WERI-Rb-1 (cell line): Measurements from ENCODE around the gene MRPS27.
A peak's percentile ranks its signal among the peaks of the same experiment; 100 is the strongest.

ENCODE experiments used
- DNase-seq: peaks from one replicate; pipeline ENCODE4 v3.0.0-alpha.2; 2020
- H3K27ac ChIP-seq: fragments of 250-450 bp; sonication (Bioruptor Pico); 2 replicates; pipeline ENCODE4 v1.5.1; 2020; ENCODE audit warnings: mild to moderate bottlenecking, moderate library complexity
- H3K27me3 ChIP-seq: fragments of 250-450 bp; sonication (Bioruptor Pico); 2 replicates; pipeline ENCODE4 v1.5.1; 2021; ENCODE audit warnings: mild to moderate bottlenecking, low read depth, moderate library complexity; ENCODE audit not compliant: insufficient read depth, severe bottlenecking
- H3K36me3 ChIP-seq: fragments of 250-450 bp; sonication (Bioruptor Pico); 2 replicates; pipeline ENCODE4 v1.5.1; 2020; ENCODE audit warnings: mild to moderate bottlenecking, moderate library complexity
- H3K4me3 ChIP-seq: 2 replicates; pipeline ENCODE4 v1.5.1; 2011; ENCODE audit warnings: low read depth, mild to moderate bottlenecking, control low read depth, low read length
- H3K9me3 ChIP-seq: fragments of 250-450 bp; sonication (Bioruptor Pico); 2 replicates; pipeline ENCODE4 v1.5.1; 2021; ENCODE audit warnings: mild to moderate bottlenecking, moderate library complexity; ENCODE audit not compliant: severe bottlenecking
- CTCF ChIP-seq: IDR thresholded peaks from 2 replicates; pipeline ENCODE4 v1.5.1; 2011; ENCODE audit warnings: low read depth, mild to moderate bottlenecking, control low read depth, inconsistent platforms, low read length

The MRPS27 gene

DNA sequence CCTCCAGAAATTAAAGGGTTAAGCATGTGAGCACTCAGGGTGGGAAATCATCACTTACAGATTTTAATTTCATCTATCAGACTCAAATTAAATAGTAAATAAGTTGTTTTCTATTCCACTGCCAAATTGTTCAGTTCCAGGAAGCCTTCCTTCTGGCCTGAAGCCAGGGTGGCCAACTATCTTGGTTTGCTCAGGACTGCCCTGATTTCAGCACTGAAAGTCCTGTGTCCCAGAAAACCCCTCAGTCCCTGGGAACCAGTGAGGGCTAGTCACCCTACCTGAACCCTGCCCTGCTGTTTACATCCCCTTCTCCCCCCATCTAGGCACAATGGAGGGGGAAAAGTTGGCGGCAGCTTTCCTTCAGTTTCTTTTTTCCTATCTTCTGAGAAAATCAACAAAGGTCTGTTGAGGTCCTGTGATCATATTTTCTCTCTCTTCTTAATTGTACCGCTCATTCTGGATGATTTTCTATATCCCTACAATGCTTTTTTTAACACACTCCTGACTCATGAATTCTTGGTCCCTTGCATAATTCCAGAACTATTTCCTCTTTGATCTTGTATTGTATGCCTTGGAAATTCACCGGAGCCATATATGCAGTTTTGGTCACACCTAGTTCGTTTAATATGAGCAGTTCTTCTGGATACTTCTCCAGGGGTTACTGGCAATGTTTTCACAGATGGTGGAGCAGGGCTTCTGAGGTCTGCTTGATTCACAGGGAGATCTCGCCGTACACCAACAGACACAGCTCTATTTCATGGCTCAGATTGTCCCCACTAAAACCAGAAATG lies 109.0 kb downstream of the MRPS27 start:
- H3K27ac ChIP-seq: 0 out of 2 replicates have a peak overlapping the region, but pooled peaks have one; percentile 23
- H3K4me3 ChIP-seq: no peak overlapping the region
- H3K27me3 ChIP-seq: no peaks in the 10 kb centered on the region
- no peak for DNase-seq
- peaks cover 30% of the 10 kb centered on the region for H3K36me3 ChIP-seq
- H3K9me3 ChIP-seq: peaks cover 3% of the 10 kb centered on the region
- no peak for TF ChIP-seq CTCF

- Histone ChIP-seq H3K36me3 (peaks cover 47% of the 10 kb centered on the region), H3K27ac (no peak overlapping the region; the same call in 1 of the 2 replicates)
Measured at GRCh38 chr5:72209147-72210115, 110.6 kb downstream of the MRPS27 start.

DNA sequence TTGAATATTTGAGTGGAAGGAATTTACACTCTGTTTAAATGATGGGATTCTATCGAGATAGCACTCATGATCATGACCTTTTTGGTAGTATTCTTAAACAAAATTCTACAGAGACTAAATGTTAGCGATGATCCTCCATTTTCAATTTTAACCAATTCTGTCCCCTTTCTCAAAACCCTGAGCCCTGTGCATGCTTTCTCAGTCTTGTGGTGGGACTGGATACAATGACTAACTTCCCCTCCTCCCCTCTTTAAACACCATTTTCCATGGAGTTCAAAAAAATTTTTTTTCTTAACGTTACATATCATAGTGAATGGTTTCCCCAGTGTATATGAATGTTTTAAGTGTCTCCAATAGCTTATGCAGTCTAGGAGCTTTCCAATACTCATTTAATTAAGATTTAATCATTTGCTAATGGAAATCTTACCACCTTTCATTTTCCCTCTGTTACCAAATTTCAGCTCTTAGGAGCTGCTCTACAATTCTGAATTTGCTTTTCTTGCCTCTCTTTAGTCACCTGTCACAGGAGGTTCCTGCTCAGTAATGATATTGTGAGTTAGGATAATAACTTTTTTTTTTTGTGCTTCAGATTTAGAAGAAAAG lies 111.6 kb downstream of the MRPS27 start:
- peaks cover 57% of the 10 kb centered on the region for H3K36me3 ChIP-seq
- H3K27ac ChIP-seq: no peak overlapping the region
- DNase-seq: no peak
- TF ChIP-seq CTCF: no peak
- H3K9me3 ChIP-seq: peaks cover 3% of the 10 kb centered on the region
- H3K27me3 ChIP-seq: no peaks in the 10 kb centered on the region
- H3K4me3 ChIP-seq: no peak overlapping the region

More at GRCh38 chr5:72209147-72210115, 110.6 kb downstream of the MRPS27 start:
- Histone ChIP-seq H3K9me3 (peaks cover 3% of the 10 kb centered on the region), H3K4me3 (no peak overlapping the region), H3K27me3 (no peaks in the 10 kb centered on the region)
- DNase-seq: no peak
- no peak for TF ChIP-seq CTCF

DNA sequence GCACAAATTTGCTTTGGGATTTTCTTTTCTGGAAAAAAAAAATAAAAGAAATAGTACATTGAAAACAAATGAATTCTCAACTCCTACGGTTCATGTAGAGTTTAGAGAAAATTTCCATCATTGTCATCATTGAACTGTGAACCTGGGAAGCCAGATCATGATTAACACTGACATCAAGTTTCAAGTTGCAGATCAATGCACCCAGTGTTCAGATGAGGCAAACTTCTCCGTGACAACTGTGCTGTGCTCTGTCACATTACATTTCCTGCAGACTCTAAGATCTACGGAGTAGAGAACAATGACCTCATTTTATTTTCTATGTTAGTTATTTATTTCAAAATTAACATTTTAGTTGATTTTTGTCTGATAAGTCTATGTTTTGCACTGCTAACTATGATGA lies 113.0 kb downstream of the MRPS27 start:
- Histone ChIP-seq H3K4me3 (no peak overlapping the region), H3K27me3 (no peaks in the 10 kb centered on the region), H3K9me3 (no peaks in the 10 kb centered on the region), H3K27ac (no peak overlapping the region), H3K36me3 (peaks cover 68% of the 10 kb centered on the region)
- no peak for TF ChIP-seq CTCF
- no peak for DNase-seq

DNA sequence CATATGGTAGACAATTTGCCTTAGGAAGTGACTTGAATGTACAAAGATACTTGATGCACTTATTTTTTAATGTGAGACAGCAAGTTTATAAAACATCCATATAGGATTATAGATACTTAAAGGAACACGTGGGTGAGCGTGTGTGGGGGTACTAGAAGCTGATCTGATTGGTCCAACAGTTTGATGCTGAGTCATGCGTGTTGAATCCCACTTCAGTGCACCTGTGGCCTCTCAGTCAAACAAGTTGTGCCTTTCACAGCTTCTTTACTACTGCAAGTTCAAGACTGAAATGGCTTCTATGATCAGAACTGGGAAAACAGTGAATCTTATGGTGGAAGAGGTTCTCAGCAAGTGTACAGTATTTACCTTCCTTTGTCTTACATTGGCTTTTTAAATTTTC lies 113.9 kb downstream of the MRPS27 start:
- no peaks in the 10 kb centered on the region for H3K9me3 ChIP-seq
- no peak for TF ChIP-seq CTCF
- DNase-seq: no peak
- H3K27ac ChIP-seq: no peak overlapping the region
- H3K4me3 ChIP-seq: no peak overlapping the region
- no peaks in the 10 kb centered on the region for H3K27me3 ChIP-seq
- peaks cover 77% of the 10 kb centered on the region for H3K36me3 ChIP-seq
